Lung (tissue), 12 donors: ENCODE measurements around the gene PDIA6. TPM values are rescaled to one million over a fixed set of nuclear protein-coding genes. Genes with fewer than 3 reads are reported as not detected.
A peak's percentile ranks its signal among the peaks of the same experiment; 100 is the strongest.

Experiments
- ATAC-seq: fragments of 200-7000 bp; cut with Tn5 transposase; one replicate; pipeline ENCODE4 v1.9.1; 2020; ENCODE audit warnings: moderate number of reproducible peaks; ENCODE audit not compliant: insufficient read depth, low FRiP score
- DNase-seq, 3 donors: peaks; one replicate each; pipeline ENCODE4 v3.0.0-alpha.2; 2013 to 2017
- H3K27ac ChIP-seq, 2 donors: one replicate each; pipeline ENCODE4 v1.5.1; 2013; ENCODE audit warnings: mild to moderate bottlenecking in 2 of 2, moderate library complexity in 2 of 2, control low read depth in 1 of 2, inconsistent platforms in 1 of 2, low read depth in 1 of 2, low read length in 1 of 2
- H3K27me3 ChIP-seq, 3 donors: one replicate each; pipeline ENCODE4 v1.5.1; 2013; ENCODE audit warnings: low read length in 2 of 3; ENCODE audit not compliant: control insufficient read depth in 3 of 3, insufficient read depth in 3 of 3
- H3K36me3 ChIP-seq, 4 donors: one replicate each; pipeline ENCODE4 v1.5.1; 2013; ENCODE audit warnings: low read length in 4 of 4, mild to moderate bottlenecking in 1 of 4, moderate library complexity in 1 of 4; ENCODE audit not compliant: control insufficient read depth in 4 of 4, insufficient read depth in 4 of 4
- H3K4me1 ChIP-seq, 5 donors: one replicate each; pipeline ENCODE4 v1.5.1; 2013; ENCODE audit warnings: low read length in 5 of 5, mild to moderate bottlenecking in 2 of 5, moderate library complexity in 1 of 5; ENCODE audit not compliant: control insufficient read depth in 5 of 5, insufficient read depth in 5 of 5
- H3K4me3 ChIP-seq: one replicate; pipeline ENCODE4 v1.5.1; 2013; ENCODE audit warnings: mild to moderate bottlenecking, control low read depth, moderate library complexity
- H3K9ac ChIP-seq, 2 donors: one replicate each; pipeline ENCODE4 v1.5.1; 2013; ENCODE audit warnings: low read length in 2 of 2, control low read depth in 1 of 2; ENCODE audit not compliant: insufficient read depth in 1 of 2
- H3K9me3 ChIP-seq, 4 donors: one replicate each; pipeline ENCODE4 v1.5.1; 2013; ENCODE audit warnings: low read length in 3 of 4, mild to moderate bottlenecking in 1 of 4, moderate library complexity in 1 of 4; ENCODE audit not compliant: control insufficient read depth in 4 of 4, insufficient read depth in 3 of 4
- CTCF ChIP-seq: IDR thresholded peaks from 2 replicates; pipeline ENCODE4 v1.5.1; 2012; ENCODE audit warnings: mild to moderate bottlenecking; ENCODE audit errors: control extremely low read depth, extremely low read depth
- WGBS, 2 donors: extraction: QIAGEN DNeasy Blood & Tissue Kit; methylation state at CpG; one replicate each; pipeline ENCODE4 v1.1.7; 2013; 5-methylcytosine and 5-hydroxymethylcytosine counted together
- polyA plus RNA-seq, 2 donors: library from polyadenylated mRNA; stranded (reverse); fragments of 200-250 nt; gene quantifications; one replicate each; pipeline ENCODE4 v1.2.1, GENCODE V29; 2013
- total RNA-seq, 2 donors: library from RNA; depleted of rRNA in 1 of 2; stranded (reverse); fragments of >200 nt in 1 of 2; gene quantifications; one replicate each; pipeline ENCODE4 v1.2.1, GENCODE V29; 2014 to 2021
- donor health status: control.
- donor health status: control.
- donor health status: Bipolar disorder and iron deficiency.
- donor health status: healthy.
- donor health status: DM: yes; HTN: yes; CAD: no.

Gene PDIA6
- total and polyA plus RNA-seq, 4 donors: 70.1 to 341 (median 189) TPM

DNA sequence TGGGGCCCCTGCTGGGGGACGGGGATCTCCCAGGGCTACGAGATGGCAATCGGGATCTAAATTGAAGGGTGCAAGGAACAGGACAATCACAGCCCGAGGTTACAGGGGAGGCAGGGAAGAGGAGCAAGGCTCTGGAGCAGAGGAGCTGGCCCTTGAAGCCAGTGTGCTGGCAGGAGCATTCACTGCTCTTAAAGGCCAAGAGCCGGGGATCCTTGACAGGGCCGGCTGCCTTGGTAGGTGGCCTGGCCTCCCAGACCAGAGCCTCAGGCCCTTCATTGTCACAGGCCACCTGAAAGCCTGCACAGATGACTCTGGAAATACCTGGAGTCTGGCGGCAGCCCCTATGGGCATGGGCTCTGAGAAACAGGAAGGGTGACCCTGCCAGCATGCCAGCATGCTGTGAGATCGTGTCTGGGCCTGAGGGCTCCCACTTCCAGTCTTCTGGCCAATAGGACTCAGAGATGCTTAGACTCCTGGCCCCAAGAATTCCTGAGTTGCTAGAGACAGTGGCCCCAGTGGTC lies 38.7 kb downstream of the PDIA6 start:
- no peak for ATAC-seq
- TF ChIP-seq CTCF: no peak
- 68 to 79% methylated on average over 8 of the region's 8 CpGs for WGBS, 2 donors
- peaks cover 0 to 11% (median 2%) of the 10 kb centered on the region in 4 donors for H3K36me3 ChIP-seq
- no peaks in the 10 kb centered on the region for H3K9me3 ChIP-seq
- H3K4me1 ChIP-seq: peaks cover 0 to 10% (median 0%) of the 10 kb centered on the region in 5 donors
- H3K4me3 ChIP-seq: no peak overlapping the region
- peak overlapping the region in 1 of 2 donors; percentile 35 for H3K27ac ChIP-seq
- peak in 1 of 3 donors; percentile 13 for DNase-seq
- H3K9ac ChIP-seq: no peak overlapping the region
- H3K27me3 ChIP-seq: no peaks in the 10 kb centered on the region

DNA sequence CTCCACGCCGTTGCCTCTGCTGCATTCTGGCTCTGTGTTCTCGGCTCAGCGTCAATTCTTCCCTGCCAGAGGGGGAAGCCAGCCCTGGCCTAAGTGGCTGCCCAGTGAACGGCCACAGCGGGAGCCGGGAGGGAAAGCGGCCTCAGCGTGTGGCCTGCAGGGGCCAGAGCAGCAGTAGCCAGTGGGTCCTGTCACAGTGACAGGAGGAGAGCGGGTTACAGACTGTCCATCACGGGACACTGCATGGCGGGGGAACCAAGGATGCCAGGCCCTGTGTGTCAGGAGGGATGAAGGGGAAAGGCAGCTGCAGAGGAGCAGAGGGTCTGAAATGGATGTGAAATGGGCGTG lies 39.7 kb downstream of the PDIA6 start:
- Histone ChIP-seq H3K4me3 (no peak overlapping the region), H3K36me3 (peaks cover 0 to 1% (median 0%) of the 10 kb centered on the region in 4 donors), H3K9me3 (no peaks in the 10 kb centered on the region), H3K4me1 (peaks cover 0 to 10% (median 0%) of the 10 kb centered on the region in 5 donors), H3K9ac (no peak overlapping the region), H3K27me3 (no peaks in the 10 kb centered on the region), H3K27ac (no peak overlapping the region)
- no peak for ATAC-seq
- no peak for DNase-seq
- WGBS, 2 donors: 85% methylated on average over 12 to 13 of the region's 13 CpGs
- no peak for TF ChIP-seq CTCF

DNA sequence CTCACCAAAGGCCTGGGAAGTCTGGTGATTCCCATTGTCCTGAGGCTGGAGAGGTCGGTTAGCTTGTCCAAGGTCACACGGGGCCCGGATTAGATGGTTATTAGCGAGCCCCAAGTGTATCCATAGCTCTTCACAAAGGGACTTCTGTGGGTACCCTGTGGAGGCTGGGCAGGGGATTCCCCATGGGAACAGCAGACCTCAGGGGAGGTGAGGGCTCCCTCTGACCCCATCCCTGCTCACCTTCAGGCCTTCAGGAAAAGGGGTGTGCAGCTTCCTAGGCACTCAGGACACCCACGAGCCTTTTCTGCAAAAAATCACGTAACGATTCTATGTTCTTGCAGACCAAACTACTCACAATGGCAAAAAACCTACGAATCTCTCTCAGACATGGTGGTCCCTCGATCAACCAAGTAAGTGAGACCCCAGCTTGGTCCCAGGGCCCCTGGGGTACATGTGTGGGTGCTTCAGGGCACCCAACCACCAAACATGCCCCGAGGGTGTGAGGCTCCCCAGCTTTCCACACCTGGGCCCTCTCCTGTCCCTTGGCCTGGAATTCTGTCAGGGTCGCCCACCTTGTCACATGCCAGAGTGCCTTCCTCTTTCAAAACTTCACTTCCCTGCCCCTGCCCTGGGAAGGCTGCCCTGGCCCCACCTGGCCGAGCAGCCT lies 40.3 kb downstream of the PDIA6 start:
- no peak for ATAC-seq
- TF ChIP-seq CTCF: no peak
- Histone ChIP-seq H3K27me3 (no peaks in the 10 kb centered on the region), H3K36me3 (no peaks in the 10 kb centered on the region), H3K4me1 (peaks cover 0 to 10% (median 0%) of the 10 kb centered on the region in 5 donors), H3K4me3 (no peak overlapping the region), H3K9ac (no peak overlapping the region), H3K27ac (no peak overlapping the region), H3K9me3 (no peaks in the 10 kb centered on the region)
- no peak for DNase-seq
- WGBS, 2 donors: 92 to 95% methylated on average over 12 of the region's 12 CpGs
